HG02763 (cell line): ENCODE measurements around the gene WAPL.
"Not testable (repeated sequence)": the region's sequence is repeated elsewhere in the genome, so short reads cannot be mapped to it uniquely, and the experiment has no call there.

ENCODE experiments used
- ATAC-seq: cut with Tn5 transposase; IDR thresholded peaks from one replicate; pipeline ENCODE4 v1.9.1; 2021; ENCODE audit warnings: mild to moderate bottlenecking, moderate library complexity; ENCODE audit not compliant: unreplicated experiment

Gene WAPL

GRCh38 chr10:86521678-86522509 lies at the start of gene WAPL:
Gene WAPL, minus strand, starts transcription at chr10:86521792. Its CDS starts 3,723 bp downstream, at chr10:86518069.
- ATAC-seq: peak; percentile 97

- ATAC-seq: no peak
Observed at GRCh38 chr10:86569335-86569734, 47.7 kb upstream of the WAPL start.

GRCh38 chr10:86566518-86566917 lies 44.9 kb upstream of the WAPL start:
- ATAC-seq: not testable (repeated sequence)

- ATAC-seq: not testable (repeated sequence)
Observed at GRCh38 chr10:86563338-86563737, 41.7 kb upstream of the WAPL start.

- not testable (repeated sequence) for ATAC-seq
Observed at GRCh38 chr10:86558695-86559094, 37.1 kb upstream of the WAPL start.

GRCh38 chr10:86556933-86557649 lies 35.5 kb upstream of the WAPL start:
- ATAC-seq: no peak

- ATAC-seq: no peak
Observed at GRCh38 chr10:86556532-86556931, 34.9 kb upstream of the WAPL start.

GRCh38 chr10:86553639-86554038 lies 32.0 kb upstream of the WAPL start:
- no peak for ATAC-seq

GRCh38 chr10:86553213-86553612 lies 31.6 kb upstream of the WAPL start:
- no peak for ATAC-seq

- ATAC-seq: no peak
Observed at GRCh38 chr10:86547296-86547695, 25.7 kb upstream of the WAPL start.

GRCh38 chr10:86545101-86545500 lies 23.5 kb upstream of the WAPL start:
- ATAC-seq: no peak

GRCh38 chr10:86540016-86540415 lies 18.4 kb upstream of the WAPL start:
- no peak for ATAC-seq

GRCh38 chr10:86538547-86538946 lies 17.0 kb upstream of the WAPL start:
- ATAC-seq: no peak

- not testable (repeated sequence) for ATAC-seq
Observed at GRCh38 chr10:86538040-86538439, 16.4 kb upstream of the WAPL start.

- no peak for ATAC-seq
Observed at GRCh38 chr10:86536294-86536861, 14.8 kb upstream of the WAPL start.

- ATAC-seq: no peak
Observed at GRCh38 chr10:86535132-86535882, 13.7 kb upstream of the WAPL start.

- ATAC-seq: no peak
Observed at GRCh38 chr10:86533328-86533727, 11.7 kb upstream of the WAPL start.

- ATAC-seq: not testable (repeated sequence)
Observed at GRCh38 chr10:86528736-86529135, 7.1 kb upstream of the WAPL start.

GRCh38 chr10:86526606-86527005 lies 5.0 kb upstream of the WAPL start:
- ATAC-seq: no peak

- not testable (repeated sequence) for ATAC-seq
Observed at GRCh38 chr10:86525713-86526112, 4.1 kb upstream of the WAPL start.
